Adipocyte (in vitro differentiated cells): ENCODE measurements around the gene VAMP8.
"Not testable (repeated sequence)": the region's sequence is repeated elsewhere in the genome, so short reads cannot be mapped to it uniquely, and the experiment has no call there.

Source experiments
- DNase-seq: peaks from one replicate; pipeline ENCODE4 v3.0.0-alpha.2; 2015; ENCODE audit warnings: low read depth
- H3K27me3 ChIP-seq: replicated peaks from 2 replicates; pipeline ENCODE4 v1.7.0; 2013; ENCODE audit warnings: mild to moderate bottlenecking, low read length, moderate library complexity; ENCODE audit not compliant: control insufficient read depth, insufficient read depth
- H3K36me3 ChIP-seq: 2 replicates; pipeline ENCODE4 v1.7.0; 2013; ENCODE audit warnings: low read length, mild to moderate bottlenecking, moderate library complexity; ENCODE audit not compliant: control insufficient read depth, insufficient read depth, severe bottlenecking
- H3K4me1 ChIP-seq: 2 replicates; pipeline ENCODE4 v1.7.0; 2013; ENCODE audit warnings: mild to moderate bottlenecking, low read length, moderate library complexity; ENCODE audit not compliant: control insufficient read depth, insufficient read depth
- H3K4me3 ChIP-seq: 2 replicates; pipeline ENCODE4 v1.7.0; 2013; ENCODE audit warnings: mild to moderate bottlenecking, low read length, moderate library complexity
- H3K9ac ChIP-seq: 2 replicates; pipeline ENCODE4 v1.7.0; 2013; ENCODE audit warnings: mild to moderate bottlenecking, low read length, moderate library complexity
- H3K9me3 ChIP-seq: 2 replicates; pipeline ENCODE4 v1.7.0; 2013; ENCODE audit warnings: mild to moderate bottlenecking, low read length, moderate library complexity; ENCODE audit not compliant: control insufficient read depth

The VAMP8 gene

DNA sequence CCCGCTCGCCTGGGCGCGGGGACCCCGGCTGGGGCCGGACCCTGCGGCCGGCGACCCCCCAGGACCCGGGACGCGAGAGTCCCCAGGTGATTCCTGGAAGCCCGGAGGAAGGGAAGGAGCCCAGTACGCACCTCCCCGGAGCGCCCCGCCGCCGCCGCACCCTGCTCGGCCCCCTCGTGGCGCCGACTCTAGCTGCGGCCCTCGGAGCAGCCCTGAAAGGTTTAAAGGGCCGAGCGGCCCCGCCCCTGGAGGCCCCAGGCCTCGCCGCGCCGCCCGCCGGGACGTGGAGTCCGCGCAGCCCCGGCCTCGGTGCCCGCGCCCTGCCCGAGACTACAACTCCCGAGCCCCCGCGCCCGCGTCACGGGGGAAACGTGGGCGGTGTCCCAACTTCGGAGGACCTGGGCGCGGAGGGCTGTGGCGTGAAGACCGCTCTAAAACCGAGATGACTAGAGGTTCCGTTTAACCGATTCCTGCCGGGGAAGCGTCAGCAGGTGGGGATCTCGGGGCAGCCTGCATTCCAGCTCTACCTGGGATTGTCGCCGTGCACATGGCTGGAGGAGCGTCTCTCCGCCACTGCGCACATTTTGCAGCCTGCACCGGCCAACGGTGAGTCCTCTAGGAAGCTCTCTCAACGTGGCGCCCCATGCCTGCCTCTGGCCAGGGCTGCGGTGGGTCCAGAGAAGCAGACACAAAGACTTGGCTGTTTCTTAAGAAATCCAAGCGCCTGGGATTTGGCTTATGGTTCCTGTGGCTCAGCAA is 25.3 kb downstream of the VAMP8 start, which contains the start of gene TMEM150A:
Gene TMEM150A, minus strand, starts transcription at position 223 of the 759 bp plus-strand sequence. CDS start 750 bp downstream, outside the sequence.
- Histone ChIP-seq H3K27me3 (no peaks in the 10 kb centered on the region), H3K9me3 (no peaks in the 10 kb centered on the region), H3K9ac (peak within 1 kb of the TSS; percentile 88), H3K4me3 (peak within 1 kb of the TSS; percentile 89), H3K4me1 (peaks cover 37% of the 10 kb centered on the region), H3K36me3 (peaks cover 35% of the 10 kb centered on the region)
- DNase-seq, result peak; percentile 97

DNA sequence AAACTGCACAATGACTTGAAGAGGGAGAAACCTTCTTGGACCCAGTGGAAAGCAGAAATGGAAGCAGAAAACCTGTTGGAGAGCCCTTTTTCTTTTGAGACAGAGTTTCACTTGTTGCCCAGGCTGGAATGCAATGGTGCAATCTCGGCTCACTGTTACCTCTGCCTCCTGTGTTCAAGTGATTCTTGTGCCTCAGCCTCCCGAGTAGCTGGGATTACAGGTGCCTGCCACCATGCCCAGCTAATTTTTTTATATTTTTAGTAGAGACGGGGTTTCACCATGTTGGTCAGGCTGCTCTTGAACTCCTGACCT is 26.7 kb downstream of the VAMP8 start:
- Histone ChIP-seq H3K4me3 (peak overlapping the region; percentile 89), H3K36me3 (peaks cover 32% of the 10 kb centered on the region), H3K4me1 (peaks cover 37% of the 10 kb centered on the region)
- H3K9ac ChIP-seq, DNase-seq, H3K9me3 ChIP-seq, H3K27me3 ChIP-seq: not testable (repeated sequence)

DNA sequence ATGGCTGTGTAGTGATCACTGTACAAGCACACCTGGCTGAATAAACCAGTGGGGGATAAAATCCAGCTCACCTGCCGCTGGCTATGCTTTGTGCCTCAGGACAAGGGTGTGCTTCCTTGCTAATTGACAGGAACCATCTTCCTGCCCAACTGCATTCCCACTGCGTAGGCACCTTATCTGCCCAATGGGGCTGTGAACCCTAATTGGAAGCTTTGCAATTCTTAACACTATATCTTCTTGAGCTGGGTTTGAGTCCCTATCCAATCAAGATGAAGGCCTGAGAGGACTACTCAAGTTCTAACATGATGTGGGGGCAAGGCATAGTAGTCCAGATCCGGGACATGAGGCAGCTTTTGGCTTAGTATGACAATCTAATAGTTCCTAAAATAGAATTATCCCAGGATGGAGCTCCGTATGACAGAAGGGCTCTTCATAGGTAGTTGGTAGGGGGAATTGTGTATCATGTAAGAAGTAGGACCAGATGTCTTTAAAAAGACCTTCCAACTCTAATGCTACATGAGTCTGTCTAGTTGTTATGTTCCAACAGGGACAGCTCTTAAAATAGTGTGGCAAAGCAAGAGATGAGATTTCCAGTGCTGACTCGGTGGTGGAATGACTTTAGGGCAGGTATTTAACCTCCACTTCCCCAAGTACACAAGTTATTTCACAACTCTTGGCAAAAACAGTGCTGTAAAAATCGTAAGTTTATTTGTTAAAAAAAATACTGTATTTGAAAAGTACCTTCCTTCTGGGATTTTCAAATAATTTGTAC is 27.4 kb downstream of the VAMP8 start:
- H3K4me1 ChIP-seq, result peaks cover 37% of the 10 kb centered on the region
- H3K9me3 ChIP-seq, result no peaks in the 10 kb centered on the region
- H3K27me3 ChIP-seq, result no peaks in the 10 kb centered on the region
- H3K9ac ChIP-seq, result peak overlapping the region; percentile 39
- peak overlapping the region; percentile 89 for H3K4me3 ChIP-seq
- peak; percentile 59 for DNase-seq
- peaks cover 25% of the 10 kb centered on the region for H3K36me3 ChIP-seq

DNA sequence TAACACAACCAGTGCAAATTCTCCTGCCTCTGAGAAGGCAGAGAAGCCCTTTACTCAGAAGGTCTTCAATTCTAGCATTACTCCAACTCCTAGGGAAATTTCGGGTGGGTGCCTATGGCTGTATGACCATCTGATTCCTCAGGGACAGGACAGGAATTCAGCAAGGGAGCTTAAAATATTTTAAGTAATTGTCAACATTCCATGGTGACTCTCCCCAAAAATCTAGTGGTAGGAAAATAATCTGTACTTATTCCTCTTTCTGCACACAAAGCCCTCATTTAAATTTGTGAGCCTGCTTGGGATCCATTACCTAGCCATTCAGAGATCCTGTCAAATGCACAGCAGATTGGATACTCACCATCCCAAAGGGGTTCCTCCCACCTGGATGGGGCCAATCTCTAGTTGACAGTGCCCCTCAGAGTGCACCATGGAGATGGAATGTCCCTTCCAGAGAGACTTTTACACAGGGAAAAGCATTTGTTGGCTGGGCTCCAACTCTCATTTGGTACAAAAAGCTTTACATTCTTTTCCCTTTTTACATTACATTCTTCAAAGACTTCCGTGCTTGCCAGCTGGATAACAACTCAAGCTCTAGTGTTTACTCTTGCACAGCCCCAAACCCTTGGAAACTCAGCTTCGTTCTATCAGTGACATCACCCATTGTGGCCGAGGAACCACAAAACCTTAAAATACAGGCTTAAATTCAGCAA is 28.2 kb downstream of the VAMP8 start:
- Histone ChIP-seq H3K27me3 (no peaks in the 10 kb centered on the region), H3K4me3 (peak overlapping the region; percentile 89), H3K9me3 (no peaks in the 10 kb centered on the region), H3K36me3 (peaks cover 19% of the 10 kb centered on the region), H3K4me1 (peaks cover 41% of the 10 kb centered on the region), H3K9ac (peak overlapping the region; percentile 39)
- DNase-seq, result peak; percentile 87

DNA sequence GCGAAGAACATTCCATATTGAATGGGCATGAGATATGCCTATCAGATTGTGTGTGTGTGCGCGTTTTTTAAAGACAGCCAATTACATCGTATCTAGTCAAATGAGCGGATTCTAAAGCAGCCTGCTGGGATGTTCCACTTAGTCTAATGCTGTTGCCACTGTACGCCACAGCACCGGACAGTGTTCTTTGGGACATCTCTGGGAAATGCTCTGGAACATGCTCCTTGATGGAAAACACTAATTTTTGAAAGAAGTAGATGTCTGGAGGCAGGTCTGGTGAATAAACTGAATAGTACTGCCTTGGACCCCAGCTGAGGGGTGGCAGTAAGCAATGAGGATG is 28.7 kb downstream of the VAMP8 start:
- no peaks in the 10 kb centered on the region for H3K9me3 ChIP-seq
- H3K9ac ChIP-seq, result peak overlapping the region; percentile 39
- H3K27me3 ChIP-seq, result no peaks in the 10 kb centered on the region
- DNase-seq, result no peak
- peak overlapping the region; percentile 25 for H3K4me3 ChIP-seq
- peaks cover 40% of the 10 kb centered on the region for H3K4me1 ChIP-seq
- peaks cover 15% of the 10 kb centered on the region for H3K36me3 ChIP-seq

- H3K9me3 ChIP-seq, result no peaks in the 10 kb centered on the region
- H3K4me1 ChIP-seq, result peaks cover 34% of the 10 kb centered on the region
- DNase-seq, result no peak
- peaks cover 15% of the 10 kb centered on the region for H3K36me3 ChIP-seq
- H3K9ac ChIP-seq, result peak overlapping the region; percentile 12
- H3K27me3 ChIP-seq, result no peaks in the 10 kb centered on the region
- H3K4me3 ChIP-seq, result no peak overlapping the region
These were observed 30.2 kb downstream of the VAMP8 start for GRCh38 chr2:85607268-85608215.

- no peaks in the 10 kb centered on the region for H3K27me3 ChIP-seq
- peak; percentile 27 for DNase-seq
- H3K36me3 ChIP-seq, result peaks cover 15% of the 10 kb centered on the region
- peak overlapping the region; percentile 92 for H3K9ac ChIP-seq
- H3K4me1 ChIP-seq, result peaks cover 9% of the 10 kb centered on the region
- no peaks in the 10 kb centered on the region for H3K9me3 ChIP-seq
- H3K4me3 ChIP-seq, result peak overlapping the region; percentile 93
These were observed 33.9 kb downstream of the VAMP8 start for GRCh38 chr2:85611217-85611704.

DNA sequence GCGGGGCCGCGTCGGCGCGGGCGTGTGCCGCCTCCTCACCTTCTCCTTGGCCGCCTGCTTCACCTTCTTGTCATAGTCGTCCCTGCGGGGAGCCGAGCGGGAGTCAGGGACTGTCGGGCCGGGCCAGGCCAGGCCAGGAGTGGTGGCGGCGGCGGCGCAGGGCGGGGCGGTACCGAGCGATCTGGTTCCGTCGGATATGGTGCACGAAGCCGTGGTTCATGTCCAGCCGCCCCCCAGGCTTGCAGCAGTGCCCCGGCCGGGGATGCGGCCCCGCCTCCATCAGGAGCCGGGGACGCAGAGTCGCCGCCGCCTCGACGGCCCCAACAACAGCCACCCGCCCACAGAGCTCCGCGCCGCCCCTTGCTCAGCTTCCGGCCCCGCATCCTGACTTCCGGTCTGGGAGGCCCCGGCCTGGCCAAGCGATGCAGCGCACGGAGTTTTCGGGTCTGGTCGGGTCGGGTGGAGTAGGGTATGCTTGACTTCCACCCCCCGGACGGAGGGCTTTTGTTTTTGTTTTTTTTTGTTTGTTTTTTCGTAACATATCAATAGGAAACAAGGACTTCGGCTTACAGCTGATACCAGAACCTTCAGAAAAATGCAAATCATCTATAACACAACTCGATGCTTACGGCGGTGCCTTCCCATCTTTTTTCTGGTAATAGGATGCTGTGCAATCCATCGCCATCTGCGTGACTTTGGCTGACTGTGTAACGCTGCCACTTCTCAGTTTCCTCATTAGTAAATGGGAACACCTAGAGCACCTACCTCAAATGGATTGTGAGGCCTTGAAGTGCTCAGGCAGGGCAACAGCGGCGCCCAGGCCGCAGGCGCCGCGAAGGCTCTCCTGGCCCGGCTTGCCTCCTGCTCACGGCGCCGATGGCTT is 34.6 kb downstream of the VAMP8 start, which contains the start of gene C2orf68:
Gene C2orf68, minus strand, starts transcription at position 362 of the 883 bp plus-strand sequence. Its CDS starts 82 bp downstream, at position 280.
- Histone ChIP-seq H3K4me3 (peak within 1 kb of the TSS; percentile 93), H3K36me3 (peaks cover 15% of the 10 kb centered on the region), H3K9ac (peak within 1 kb of the TSS; percentile 92), H3K27me3 (no peaks in the 10 kb centered on the region), H3K9me3 (no peaks in the 10 kb centered on the region), H3K4me1 (peaks cover 10% of the 10 kb centered on the region)
- peak; percentile 96 for DNase-seq

DNA sequence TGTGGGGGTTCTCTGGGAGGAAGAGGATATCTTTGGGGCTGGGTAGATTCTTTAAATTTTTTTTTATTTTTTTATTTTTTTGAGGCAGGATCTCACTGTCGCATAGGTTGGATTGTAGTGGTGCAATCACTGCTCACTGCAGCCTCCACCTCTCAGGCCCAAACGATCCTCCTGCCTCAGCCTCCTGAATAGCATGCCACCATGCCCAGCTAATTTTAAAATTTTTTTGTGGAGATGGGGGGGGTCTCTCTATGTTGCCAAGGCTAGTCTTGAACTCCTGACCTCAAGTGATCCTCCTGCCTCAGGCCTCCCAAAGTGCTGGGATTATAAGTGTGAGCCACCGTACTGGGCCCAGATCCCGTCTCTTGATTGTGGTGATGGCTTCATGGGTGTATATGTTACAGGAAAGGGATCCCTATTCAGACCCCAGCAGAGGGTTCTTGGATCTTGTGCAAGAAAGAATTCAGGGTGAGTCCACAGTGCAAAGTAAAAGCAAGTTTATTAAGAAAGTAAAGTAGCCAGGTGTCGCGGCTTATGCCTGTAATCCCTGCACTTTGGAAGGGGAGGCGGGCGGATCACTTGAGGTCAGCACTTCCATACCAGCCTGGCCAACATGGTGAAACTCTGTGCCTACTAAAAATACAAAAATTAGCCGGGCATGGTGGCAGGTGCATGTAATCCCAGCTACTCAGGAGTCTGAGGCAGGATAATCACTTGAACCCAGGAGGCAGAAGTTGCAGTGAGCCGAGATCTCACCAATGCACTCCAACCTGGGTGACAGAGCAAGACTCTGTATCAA is 36.5 kb downstream of the VAMP8 start:
- Histone ChIP-seq H3K36me3 (peaks cover 2% of the 10 kb centered on the region), H3K4me3 (no peak overlapping the region), H3K4me1 (peaks cover 19% of the 10 kb centered on the region), H3K27me3 (no peaks in the 10 kb centered on the region), H3K9me3 (no peaks in the 10 kb centered on the region), H3K9ac (no peak overlapping the region)
- no peak for DNase-seq
